SKM-1 treated with dmso at 0.1 percent for 144 hours (cell line): ENCODE data around the gene TAF1B.
"Not testable (repeated sequence)": the region's sequence is repeated elsewhere in the genome, so short reads cannot be mapped to it uniquely, and the experiment has no call there.

Experiments used
- DNase-seq: peaks from one replicate; lab custom pipeline; 2025; ENCODE audit not compliant: unreplicated experiment; lab: John Stamatoyannopoulos, UW

TAF1B gene

GRCh38 chr2:9830685-9831410 lies 12.4 kb upstream of the TAF1B start:
- no peak for DNase-seq

- DNase-seq = no peak
Observed at GRCh38 chr2:9831670-9832069, 11.6 kb upstream of the TAF1B start.

GRCh38 chr2:9832586-9832985 lies 10.7 kb upstream of the TAF1B start:
- no peak for DNase-seq

- not testable (repeated sequence) for DNase-seq
Observed at GRCh38 chr2:9835068-9835467, 8.2 kb upstream of the TAF1B start.

GRCh38 chr2:9836074-9836473 lies 7.2 kb upstream of the TAF1B start:
- DNase-seq = no peak

GRCh38 chr2:9836517-9836916 lies 6.8 kb upstream of the TAF1B start:
- no peak for DNase-seq

- no peak for DNase-seq
Observed at GRCh38 chr2:9837451-9837850, 5.8 kb upstream of the TAF1B start.

GRCh38 chr2:9838391-9838790 lies 4.9 kb upstream of the TAF1B start:
- DNase-seq = no peak

- no peak for DNase-seq
Observed at GRCh38 chr2:9842487-9843228, 616 bp upstream of the TAF1B start.

GRCh38 chr2:9844036-9844483 lies 786 bp downstream of the TAF1B start:
- DNase-seq = no peak

- no peak for DNase-seq
Observed at GRCh38 chr2:9844576-9844975, 1.3 kb downstream of the TAF1B start.

GRCh38 chr2:9846554-9846953 lies 3.3 kb downstream of the TAF1B start:
- DNase-seq = no peak

- DNase-seq = no peak
Observed at GRCh38 chr2:9847140-9847539, 3.9 kb downstream of the TAF1B start.

- no peak for DNase-seq
Observed at GRCh38 chr2:9852881-9853280, 9.6 kb downstream of the TAF1B start.

- no peak for DNase-seq
Observed at GRCh38 chr2:9857814-9858729, 14.8 kb downstream of the TAF1B start.

GRCh38 chr2:9858730-9859068 lies 15.4 kb downstream of the TAF1B start:
- no peak for DNase-seq

- DNase-seq = not testable (repeated sequence)
Observed at GRCh38 chr2:9860922-9861580, 17.8 kb downstream of the TAF1B start.

GRCh38 chr2:9867881-9868280 lies 24.6 kb downstream of the TAF1B start:
- DNase-seq = no peak

GRCh38 chr2:9873337-9873736 lies 30.1 kb downstream of the TAF1B start:
- no peak for DNase-seq

- DNase-seq = no peak
Observed at GRCh38 chr2:9877026-9877425, 33.8 kb downstream of the TAF1B start.

- DNase-seq = no peak
Observed at GRCh38 chr2:9877726-9878125, 34.5 kb downstream of the TAF1B start.
